HG02759 (cell line): ENCODE results near the gene MYT1.
"Not testable (repeated sequence)": the region's sequence is repeated elsewhere in the genome, so short reads cannot be mapped to it uniquely, and the experiment has no call there.

Experiments used
- ATAC-seq: cut with Tn5 transposase; IDR thresholded peaks from one replicate; pipeline ENCODE4 v1.9.1; 2021; ENCODE audit warnings: mild to moderate bottlenecking, moderate library complexity; ENCODE audit not compliant: unreplicated experiment

The MYT1 gene

GRCh38 chr20:64166721-64167615 is 2.7 kb downstream of the MYT1 start:
- ATAC-seq = no peak

- ATAC-seq = no peak
These were observed 3.4 kb downstream of the MYT1 start for GRCh38 chr20:64167676-64168075.

GRCh38 chr20:64168381-64169090 is 4.3 kb downstream of the MYT1 start:
- ATAC-seq = no peak

- no peak for ATAC-seq
These were observed 4.9 kb downstream of the MYT1 start for GRCh38 chr20:64169091-64169560.

GRCh38 chr20:64171211-64171610 is 7.0 kb downstream of the MYT1 start:
- ATAC-seq = no peak

- no peak for ATAC-seq
These were observed 8.9 kb downstream of the MYT1 start for GRCh38 chr20:64173116-64173515.

GRCh38 chr20:64176551-64176950 is 12.3 kb downstream of the MYT1 start:
- no peak for ATAC-seq

- no peak for ATAC-seq
These were observed 12.7 kb downstream of the MYT1 start for GRCh38 chr20:64176971-64177370.

- no peak for ATAC-seq
These were observed 13.1 kb downstream of the MYT1 start for GRCh38 chr20:64177384-64177783.

GRCh38 chr20:64177787-64178186 is 13.5 kb downstream of the MYT1 start:
- no peak for ATAC-seq

GRCh38 chr20:64178925-64179324 is 14.7 kb downstream of the MYT1 start:
- ATAC-seq = not testable (repeated sequence)

- no peak for ATAC-seq
These were observed 15.6 kb downstream of the MYT1 start for GRCh38 chr20:64179805-64180204.

- ATAC-seq = no peak
These were observed 16.4 kb downstream of the MYT1 start for GRCh38 chr20:64180673-64181072.

GRCh38 chr20:64181391-64181790 is 17.1 kb downstream of the MYT1 start:
- no peak for ATAC-seq

GRCh38 chr20:64182146-64182865 is 18.1 kb downstream of the MYT1 start:
- no peak for ATAC-seq

GRCh38 chr20:64183313-64183712 is 19.1 kb downstream of the MYT1 start:
- ATAC-seq = no peak

- ATAC-seq = no peak
These were observed 20.5 kb downstream of the MYT1 start for GRCh38 chr20:64184795-64185194.

GRCh38 chr20:64185276-64185900 is 21.1 kb downstream of the MYT1 start:
- no peak for ATAC-seq

- no peak for ATAC-seq
These were observed 21.9 kb downstream of the MYT1 start for GRCh38 chr20:64186071-64186598.

GRCh38 chr20:64187213-64187612 is 23.0 kb downstream of the MYT1 start:
- not testable (repeated sequence) for ATAC-seq

- ATAC-seq = no peak
These were observed 23.8 kb downstream of the MYT1 start for GRCh38 chr20:64188091-64188490.
